ENCODE measurements around the gene SHISA4.

Gene SHISA4

DNA sequence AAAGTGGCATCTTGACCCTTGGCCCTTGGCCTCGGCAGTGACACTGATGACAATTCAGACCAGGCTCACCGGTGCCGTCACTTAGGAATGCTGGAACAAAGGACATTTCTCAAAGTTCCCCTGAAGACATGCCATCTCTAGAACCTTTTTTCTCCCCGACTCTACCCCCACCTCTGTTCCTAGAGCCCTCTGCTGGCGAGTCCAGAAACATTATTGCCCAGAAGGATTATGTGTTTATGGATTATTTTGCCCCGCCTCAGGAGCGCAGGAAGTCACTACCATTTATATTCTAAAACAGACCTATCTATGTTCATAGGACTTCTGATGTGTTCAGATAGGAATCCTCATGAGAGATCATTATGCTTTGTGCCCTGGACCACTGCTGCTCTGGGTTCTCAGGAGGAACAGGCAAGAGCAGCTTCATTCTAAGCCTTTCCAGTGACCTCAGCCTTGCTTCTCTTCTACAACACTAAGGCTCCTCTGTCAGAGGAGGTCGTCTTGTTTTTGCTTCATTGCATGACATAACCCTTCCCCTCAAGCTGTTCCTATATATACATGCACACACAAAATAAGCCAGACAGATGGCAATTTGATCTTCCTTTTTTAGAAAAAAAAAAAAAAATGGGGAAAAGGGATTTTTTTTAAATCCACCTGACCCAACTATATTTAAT is 12.4 kb upstream of the SHISA4 start:
- Histone ChIP-seq H3K9me3 (ENCODE audit: low read depth, low read length) (no peaks in the 10 kb centered on the region), H3K27ac (peak overlapping the region; percentile 42; the same call in 1 of the 2 replicates), H3K36me3 (ENCODE audit: insufficient read depth, low read length) (peaks cover 53% of the 10 kb centered on the region), H3K4me3 (no peak overlapping the region), H3K9ac (ENCODE audit: insufficient read length) (no peak overlapping the region)
- no peak for DNase-seq (ENCODE audit: low read depth, low spot score)
- TF ChIP-seq EZH2 (IDR thresholded peaks at IDR 0.05) (no peak), POLR2AphosphoS5 (IDR thresholded peaks at IDR 0.05; ENCODE audit: borderline replicate concordance, low read depth, low read length) (no peak), FOXP2 (optimal IDR thresholded peaks at IDR 0.05; ENCODE audit: control extremely low read depth, extremely low read length, insufficient read depth) (no peak)

DNA sequence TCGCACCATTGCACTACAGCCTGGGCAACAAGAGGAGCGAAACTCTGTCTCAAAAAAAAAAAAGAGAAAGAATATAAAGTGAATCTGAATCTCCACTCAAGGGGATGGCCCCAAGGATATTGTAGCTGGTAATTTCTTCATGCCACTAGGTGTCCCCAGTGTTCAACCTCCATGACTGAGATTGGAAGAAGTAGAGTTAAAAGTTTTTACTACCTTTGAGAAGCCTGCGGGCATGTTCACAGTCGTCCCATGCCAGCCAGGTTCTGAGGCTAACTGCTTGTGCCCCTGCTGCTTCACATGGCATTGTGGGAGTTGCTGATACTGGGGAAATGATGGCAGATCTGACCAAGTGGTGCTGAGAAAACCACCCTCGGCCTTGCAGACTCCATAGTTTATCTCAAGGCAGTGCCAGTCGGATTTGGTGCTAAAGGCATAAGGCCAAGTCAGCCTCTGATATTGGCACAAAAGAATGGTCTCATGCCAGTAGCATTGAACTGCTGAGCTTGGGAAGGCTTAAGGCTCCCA is 10.8 kb upstream of the SHISA4 start:
- no peak overlapping the region for H3K9ac ChIP-seq (ENCODE audit: insufficient read length)
- DNase-seq (ENCODE audit: low read depth, low spot score) = peak; percentile 35
- no peak overlapping the region for H3K27ac ChIP-seq
- H3K36me3 ChIP-seq (ENCODE audit: insufficient read depth, low read length) = peaks cover 36% of the 10 kb centered on the region
- TF ChIP-seq FOXP2 (optimal IDR thresholded peaks at IDR 0.05; ENCODE audit: control extremely low read depth, extremely low read length, insufficient read depth) = no peak
- TF ChIP-seq POLR2AphosphoS5 (IDR thresholded peaks at IDR 0.05; ENCODE audit: borderline replicate concordance, low read depth, low read length) = peak; percentile 31
- no peaks in the 10 kb centered on the region for H3K9me3 ChIP-seq (ENCODE audit: low read depth, low read length)
- no peak overlapping the region for H3K4me3 ChIP-seq

DNA sequence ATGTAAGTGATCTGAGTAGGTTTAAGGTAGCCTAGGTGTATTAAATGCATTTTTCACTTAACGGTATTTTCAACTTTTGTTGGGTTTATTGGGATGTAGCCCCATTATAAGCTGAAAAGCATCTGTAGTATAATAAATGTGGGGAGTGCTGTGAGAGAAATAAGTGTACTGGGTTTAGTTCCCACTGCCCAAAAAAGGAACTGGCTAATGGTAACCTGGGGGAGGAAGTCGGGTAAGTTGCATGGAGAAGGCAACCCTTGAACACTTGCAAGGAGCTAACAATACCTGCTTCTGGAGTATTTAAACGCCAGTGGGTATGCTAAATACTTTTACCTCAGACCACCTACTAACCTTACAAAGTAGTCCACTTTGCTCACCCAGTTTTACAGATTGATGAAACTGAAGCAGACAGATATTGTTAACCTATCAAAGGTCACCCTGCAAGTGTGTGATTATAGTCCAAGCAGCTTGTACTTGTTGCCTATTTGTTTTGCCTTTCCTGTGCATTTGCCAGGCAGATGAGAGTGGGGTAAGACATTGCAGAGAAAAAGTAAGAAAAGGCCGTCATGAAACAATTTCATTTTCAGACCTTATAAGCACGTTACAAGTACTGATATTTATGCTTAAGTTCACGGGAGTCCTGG is 7.6 kb upstream of the SHISA4 start:
- Histone ChIP-seq H3K4me3 (no peak overlapping the region), H3K9ac (ENCODE audit: insufficient read length) (no peak overlapping the region), H3K27ac (no peak overlapping the region), H3K9me3 (ENCODE audit: low read depth, low read length) (no peaks in the 10 kb centered on the region), H3K36me3 (ENCODE audit: insufficient read depth, low read length) (peaks cover 10% of the 10 kb centered on the region)
- no peak for DNase-seq (ENCODE audit: low read depth, low spot score)
- no peak for TF ChIP-seq FOXP2 (optimal IDR thresholded peaks at IDR 0.05; ENCODE audit: control extremely low read depth, extremely low read length, insufficient read depth)
- TF ChIP-seq POLR2AphosphoS5 (IDR thresholded peaks at IDR 0.05; ENCODE audit: borderline replicate concordance, low read depth, low read length) = no peak
- no peak for TF ChIP-seq EZH2 (IDR thresholded peaks at IDR 0.05)

DNA sequence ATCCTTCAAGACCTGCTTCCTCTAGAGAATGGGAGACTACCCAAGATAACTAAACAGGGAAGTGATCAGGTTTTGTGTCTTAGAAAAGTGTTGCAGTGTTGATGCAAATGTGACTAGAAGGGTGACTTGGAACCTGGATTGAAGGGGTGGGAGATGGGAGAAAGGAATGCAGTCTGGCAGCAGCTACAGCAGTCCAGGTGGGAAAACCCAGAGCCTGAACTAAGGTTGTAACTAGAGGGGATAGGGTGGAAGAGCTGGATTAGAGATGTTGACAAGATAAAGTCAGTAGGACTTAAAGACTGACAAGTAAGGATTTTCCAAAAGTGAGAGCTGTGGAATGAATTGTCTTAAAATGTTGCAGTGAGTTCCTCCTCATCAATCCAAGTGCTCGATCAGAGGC is 7.1 kb upstream of the SHISA4 start:
- TF ChIP-seq EZH2 (IDR thresholded peaks at IDR 0.05) (no peak), POLR2AphosphoS5 (IDR thresholded peaks at IDR 0.05; ENCODE audit: borderline replicate concordance, low read depth, low read length) (peak; percentile 11; the same call in 1 of the 2 replicates), FOXP2 (optimal IDR thresholded peaks at IDR 0.05; ENCODE audit: control extremely low read depth, extremely low read length, insufficient read depth) (no peak)
- H3K9ac ChIP-seq (ENCODE audit: insufficient read length) = no peak overlapping the region
- H3K36me3 ChIP-seq (ENCODE audit: insufficient read depth, low read length) = peaks cover 4% of the 10 kb centered on the region; the same call in 1 of the 2 replicates
- no peak for DNase-seq (ENCODE audit: low read depth, low spot score)
- no peak overlapping the region for H3K27ac ChIP-seq
- no peak overlapping the region for H3K4me3 ChIP-seq
- no peaks in the 10 kb centered on the region for H3K9me3 ChIP-seq (ENCODE audit: low read depth, low read length)

DNA sequence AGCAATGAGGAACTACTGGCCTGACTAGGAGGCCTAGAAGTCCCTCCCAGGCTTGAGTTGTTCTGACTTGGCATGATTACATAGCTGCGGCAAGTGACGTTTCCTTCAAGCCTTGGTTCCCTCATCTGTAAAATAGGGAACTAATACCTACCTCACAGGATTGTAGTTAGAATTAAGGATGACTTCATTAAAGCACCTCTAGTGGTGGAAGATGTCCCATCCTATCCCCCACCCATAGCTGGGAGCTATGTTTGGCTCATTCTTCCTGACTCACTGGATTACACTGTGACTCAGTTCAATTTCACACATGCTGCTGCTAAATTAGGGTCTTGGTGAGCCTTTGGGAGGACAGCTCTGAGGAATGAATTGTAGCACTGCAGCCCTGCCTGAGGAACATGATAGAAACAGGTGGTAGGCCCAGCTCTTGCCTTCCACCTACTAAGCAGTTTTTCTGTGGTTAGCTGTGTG is 6.0 kb upstream of the SHISA4 start:
- TF ChIP-seq EZH2 (IDR thresholded peaks at IDR 0.05) (no peak), POLR2AphosphoS5 (IDR thresholded peaks at IDR 0.05; ENCODE audit: borderline replicate concordance, low read depth, low read length) (no peak), FOXP2 (optimal IDR thresholded peaks at IDR 0.05; ENCODE audit: control extremely low read depth, extremely low read length, insufficient read depth) (no peak)
- H3K9me3 ChIP-seq (ENCODE audit: low read depth, low read length) = no peaks in the 10 kb centered on the region
- H3K9ac ChIP-seq (ENCODE audit: insufficient read length) = no peak overlapping the region
- peak overlapping the region; percentile 67 for H3K27ac ChIP-seq
- no peak for DNase-seq (ENCODE audit: low read depth, low spot score)
- H3K36me3 ChIP-seq (ENCODE audit: insufficient read depth, low read length) = no peaks in the 10 kb centered on the region
- H3K4me3 ChIP-seq = no peak overlapping the region

DNA sequence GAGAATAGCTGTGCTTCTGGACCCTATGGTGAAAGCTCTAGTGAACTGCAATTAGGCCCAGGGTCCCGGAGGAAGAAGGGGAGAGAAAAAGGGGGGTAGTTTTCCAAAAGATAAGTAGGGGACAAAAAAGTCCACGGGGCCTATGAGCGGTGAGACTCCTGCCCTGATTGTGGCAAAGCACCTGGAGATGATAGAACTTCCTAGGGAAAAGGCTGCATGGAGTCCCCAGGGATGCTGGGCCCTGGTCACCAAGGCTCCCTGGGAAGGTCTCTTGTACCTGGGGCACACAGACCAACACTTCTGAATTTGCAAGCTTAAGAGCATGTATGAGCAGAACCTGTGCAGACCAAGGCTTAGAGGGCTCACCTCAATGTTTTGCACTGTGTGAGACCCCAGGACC is 5.4 kb upstream of the SHISA4 start:
- Histone ChIP-seq H3K9me3 (ENCODE audit: low read depth, low read length) (no peaks in the 10 kb centered on the region), H3K36me3 (ENCODE audit: insufficient read depth, low read length) (no peaks in the 10 kb centered on the region), H3K9ac (ENCODE audit: insufficient read length) (no peak overlapping the region), H3K27ac (no peak overlapping the region), H3K4me3 (no peak overlapping the region)
- no peak for DNase-seq (ENCODE audit: low read depth, low spot score)
- TF ChIP-seq POLR2AphosphoS5 (IDR thresholded peaks at IDR 0.05; ENCODE audit: borderline replicate concordance, low read depth, low read length) = no peak
- TF ChIP-seq EZH2 (IDR thresholded peaks at IDR 0.05) = no peak
- TF ChIP-seq FOXP2 (optimal IDR thresholded peaks at IDR 0.05; ENCODE audit: control extremely low read depth, extremely low read length, insufficient read depth) = no peak

DNA sequence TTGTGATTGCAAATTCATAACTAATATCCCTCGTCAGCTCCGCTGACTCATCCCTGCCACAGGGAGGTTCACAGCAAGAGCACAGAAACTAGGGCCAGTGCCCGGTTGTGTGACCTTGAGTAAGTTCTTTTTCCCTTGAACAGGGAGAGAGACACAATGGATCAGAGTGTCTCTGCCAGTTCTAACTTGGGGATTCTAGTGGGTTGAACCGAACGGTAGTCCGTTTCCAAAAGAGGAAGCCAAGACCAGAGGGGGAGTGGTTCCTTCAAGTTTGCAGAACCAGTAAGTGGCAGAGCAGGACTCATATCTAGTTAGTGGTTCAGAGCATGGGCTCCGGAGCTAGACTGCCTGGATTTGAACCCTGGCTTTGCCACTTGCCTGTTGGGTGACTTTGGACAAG is 4.9 kb upstream of the SHISA4 start:
- no peak for DNase-seq (ENCODE audit: low read depth, low spot score)
- Histone ChIP-seq H3K9me3 (ENCODE audit: low read depth, low read length) (no peaks in the 10 kb centered on the region), H3K27ac (no peak overlapping the region; the same call in 1 of the 2 replicates), H3K4me3 (no peak overlapping the region), H3K9ac (ENCODE audit: insufficient read length) (no peak overlapping the region), H3K36me3 (ENCODE audit: insufficient read depth, low read length) (no peaks in the 10 kb centered on the region)
- TF ChIP-seq FOXP2 (optimal IDR thresholded peaks at IDR 0.05; ENCODE audit: control extremely low read depth, extremely low read length, insufficient read depth) (no peak), EZH2 (IDR thresholded peaks at IDR 0.05) (no peak), POLR2AphosphoS5 (IDR thresholded peaks at IDR 0.05; ENCODE audit: borderline replicate concordance, low read depth, low read length) (no peak)

DNA sequence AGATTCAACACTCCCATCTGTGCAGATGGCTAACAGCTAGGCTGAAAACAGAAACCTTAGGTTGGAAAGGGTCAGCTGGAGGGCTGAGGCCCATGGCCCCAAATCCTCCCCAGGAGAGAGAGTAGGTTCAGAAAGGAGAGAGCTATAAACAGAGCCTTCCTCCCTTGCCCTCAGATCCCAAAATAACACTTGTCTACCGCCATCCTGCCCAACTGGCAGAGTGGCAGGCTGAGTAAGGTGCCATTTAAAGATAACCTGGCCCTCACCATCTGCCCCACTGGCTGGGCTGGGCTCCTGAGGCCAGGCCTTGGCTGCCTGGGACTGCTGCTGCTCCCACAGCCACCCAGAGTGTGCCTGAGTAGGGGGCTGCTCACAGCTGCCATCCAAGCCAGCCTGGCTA is 4.3 kb upstream of the SHISA4 start:
- H3K36me3 ChIP-seq (ENCODE audit: insufficient read depth, low read length) = no peaks in the 10 kb centered on the region

More for the DNA sequence above, 4.3 kb upstream of the SHISA4 start:
- TF ChIP-seq EZH2 (IDR thresholded peaks at IDR 0.05) = no peak
- TF ChIP-seq POLR2AphosphoS5 (IDR thresholded peaks at IDR 0.05; ENCODE audit: borderline replicate concordance, low read depth, low read length) = no peak
- no peak for TF ChIP-seq FOXP2 (optimal IDR thresholded peaks at IDR 0.05; ENCODE audit: control extremely low read depth, extremely low read length, insufficient read depth)
- H3K27ac ChIP-seq = no peak overlapping the region
- no peaks in the 10 kb centered on the region for H3K9me3 ChIP-seq (ENCODE audit: low read depth, low read length)
- no peak for DNase-seq (ENCODE audit: low read depth, low spot score)
- H3K4me3 ChIP-seq = no peak overlapping the region
- no peak overlapping the region for H3K9ac ChIP-seq (ENCODE audit: insufficient read length)
